ENCODE data around the gene RPS6KC1. TPM values are rescaled to one million over a fixed set of nuclear protein-coding genes. Genes with fewer than 3 reads are reported as not detected.
"Not testable (repeated sequence)": the region's sequence is repeated elsewhere in the genome, so short reads cannot be mapped to it uniquely, and the experiment has no call there.

The RPS6KC1 gene, protein sequence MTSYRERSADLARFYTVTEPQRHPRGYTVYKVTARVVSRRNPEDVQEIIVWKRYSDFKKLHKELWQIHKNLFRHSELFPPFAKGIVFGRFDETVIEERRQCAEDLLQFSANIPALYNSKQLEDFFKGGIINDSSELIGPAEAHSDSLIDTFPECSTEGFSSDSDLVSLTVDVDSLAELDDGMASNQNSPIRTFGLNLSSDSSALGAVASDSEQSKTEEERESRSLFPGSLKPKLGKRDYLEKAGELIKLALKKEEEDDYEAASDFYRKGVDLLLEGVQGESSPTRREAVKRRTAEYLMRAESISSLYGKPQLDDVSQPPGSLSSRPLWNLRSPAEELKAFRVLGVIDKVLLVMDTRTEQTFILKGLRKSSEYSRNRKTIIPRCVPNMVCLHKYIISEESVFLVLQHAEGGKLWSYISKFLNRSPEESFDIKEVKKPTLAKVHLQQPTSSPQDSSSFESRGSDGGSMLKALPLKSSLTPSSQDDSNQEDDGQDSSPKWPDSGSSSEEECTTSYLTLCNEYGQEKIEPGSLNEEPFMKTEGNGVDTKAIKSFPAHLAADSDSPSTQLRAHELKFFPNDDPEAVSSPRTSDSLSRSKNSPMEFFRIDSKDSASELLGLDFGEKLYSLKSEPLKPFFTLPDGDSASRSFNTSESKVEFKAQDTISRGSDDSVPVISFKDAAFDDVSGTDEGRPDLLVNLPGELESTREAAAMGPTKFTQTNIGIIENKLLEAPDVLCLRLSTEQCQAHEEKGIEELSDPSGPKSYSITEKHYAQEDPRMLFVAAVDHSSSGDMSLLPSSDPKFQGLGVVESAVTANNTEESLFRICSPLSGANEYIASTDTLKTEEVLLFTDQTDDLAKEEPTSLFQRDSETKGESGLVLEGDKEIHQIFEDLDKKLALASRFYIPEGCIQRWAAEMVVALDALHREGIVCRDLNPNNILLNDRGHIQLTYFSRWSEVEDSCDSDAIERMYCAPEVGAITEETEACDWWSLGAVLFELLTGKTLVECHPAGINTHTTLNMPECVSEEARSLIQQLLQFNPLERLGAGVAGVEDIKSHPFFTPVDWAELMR
- 1 to 10 TPM; 5.4 to 6.1 TPM for total RNA-seq

DNA sequence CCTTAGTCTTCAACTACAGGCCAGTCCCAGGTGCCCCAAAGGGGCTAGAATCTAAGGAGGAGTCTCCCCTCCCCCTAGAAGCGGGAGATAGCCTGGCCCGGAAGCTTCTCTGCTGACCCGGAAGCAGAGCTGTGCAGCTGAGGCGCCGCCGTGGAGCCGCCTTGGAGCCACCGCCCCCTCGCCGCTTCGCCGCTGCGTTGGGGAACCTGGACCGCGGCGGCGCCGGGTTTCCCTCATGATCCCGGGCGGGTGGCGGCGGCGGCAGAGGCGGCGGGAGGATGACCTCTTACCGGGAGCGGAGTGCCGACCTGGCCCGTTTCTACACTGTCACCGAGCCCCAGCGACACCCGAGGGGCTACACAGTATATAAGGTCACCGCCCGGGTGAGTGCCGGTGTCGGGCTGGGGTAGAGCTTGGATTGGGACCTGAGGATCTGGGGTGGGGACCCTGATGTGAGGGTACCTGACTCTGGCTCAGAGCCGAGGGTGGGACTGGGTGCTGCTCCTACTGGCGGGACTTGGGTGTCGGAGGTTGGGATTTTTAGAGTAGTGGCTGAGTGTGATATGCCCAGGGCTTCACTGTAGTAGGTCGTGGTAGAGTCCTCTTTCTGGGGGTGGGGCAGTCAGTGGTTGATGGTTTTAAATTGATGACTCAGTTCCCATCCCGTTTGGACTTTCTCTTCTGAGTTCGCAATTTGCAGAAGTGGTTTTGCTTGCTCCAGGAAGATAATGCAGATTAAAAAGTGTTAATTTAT, at the start of gene RPS6KC1:
Gene RPS6KC1, plus strand, starts transcription at position 115 of the 754 bp plus-strand sequence. Its CDS starts 164 bp downstream, at position 279.
- peak; percentile 88 for DNase-seq
- H3K27me3 Mint-ChIP-seq (ENCODE audit: low read depth) = peaks cover 13% of the 10 kb centered on the region
- intact Hi-C loops (cut with micrococcal nuclease) = loop anchor here (1.0 kb wide), 4 partner anchors 19 to 260 kb away; partner anchors contain the start of genes ANGEL2, FLVCR1, NSL1 and TATDN3
- H3K36me3 Mint-ChIP-seq (ENCODE audit: low read depth) = peaks cover 6% of the 10 kb centered on the region
- H3K4me3 Mint-ChIP-seq = peak within 1 kb of the TSS; percentile 97
- peak within 1 kb of the TSS; percentile 82 for H3K27ac Mint-ChIP-seq
- peaks cover 4% of the 10 kb centered on the region for H3K9me3 Mint-ChIP-seq
- CTCF ChIA-PET = interaction anchor here (1.1 kb wide), 1 partner anchor 19 kb away, joined by 3 read pairs; no protein-coding TSS in a partner anchor
- H3K4me1 Mint-ChIP-seq (ENCODE audit: low read depth) = peaks cover 30% of the 10 kb centered on the region

DNA sequence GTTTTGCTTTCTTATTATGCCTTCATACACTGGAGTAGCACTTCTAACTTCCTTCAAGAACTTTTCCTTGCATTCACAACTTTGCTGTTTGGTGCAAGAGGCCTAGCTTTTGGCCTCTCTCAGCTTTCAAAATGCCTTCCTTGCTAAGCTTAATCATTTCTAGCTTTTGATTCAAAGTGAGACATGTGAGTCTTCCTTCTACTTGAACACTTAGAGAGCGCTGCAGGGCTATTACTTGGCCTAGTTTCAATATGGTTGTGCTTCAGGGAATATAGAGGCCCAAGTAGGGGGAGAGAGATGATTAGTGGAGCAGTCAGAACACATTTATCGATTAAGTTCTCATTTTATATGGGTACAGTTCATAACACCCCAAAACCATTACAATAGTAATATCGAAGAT, 47.8 kb upstream of the RPS6KC1 start:
- Mint-ChIP-seq H3K4me3 (no peak overlapping the region), H3K36me3 (ENCODE audit: low read depth) (peaks cover 25% of the 10 kb centered on the region), H3K27ac (peak overlapping the region; percentile 67), H3K4me1 (ENCODE audit: low read depth) (peaks cover 10% of the 10 kb centered on the region), H3K27me3 (ENCODE audit: low read depth) (no peaks in the 10 kb centered on the region), H3K9me3 (no peaks in the 10 kb centered on the region)
- DNase-seq = peak; percentile 49
- intact Hi-C loops (cut with micrococcal nuclease) = loop anchor here (1.0 to 5.0 kb wide), 3 partner anchors 12 to 436 kb away; partner anchors contain the start of gene ANGEL2
- CTCF ChIA-PET = interaction anchor here (1.4 to 2.0 kb wide), 3 partner anchors 9 to 355 kb away, joined by 3 to 13 read pairs (median 3); no protein-coding TSS in a partner anchor

DNA sequence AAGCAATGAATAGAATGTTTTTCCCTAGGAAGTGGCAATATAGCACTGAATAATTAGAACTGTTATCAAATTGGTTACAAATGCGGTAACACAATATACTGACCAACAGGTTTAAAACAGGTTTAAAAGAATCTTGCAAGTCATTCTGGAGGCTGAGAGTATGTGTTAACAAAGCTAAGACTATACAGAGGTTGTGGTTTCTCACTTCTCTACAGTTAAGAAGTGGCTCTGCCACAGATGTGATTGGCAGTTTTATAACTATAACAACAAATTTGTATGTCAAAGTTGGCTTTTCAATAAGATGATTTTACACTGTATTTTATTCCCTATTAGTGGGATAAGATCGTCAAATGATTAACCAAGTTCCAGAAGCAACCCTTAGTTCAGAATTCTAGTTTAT, 42.5 kb upstream of the RPS6KC1 start:
- peak overlapping the region; percentile 8 for H3K27ac Mint-ChIP-seq
- no peak for DNase-seq
- intact Hi-C loops (cut with micrococcal nuclease) = no loop called here
- CTCF ChIA-PET = no interaction called here
- H3K9me3 Mint-ChIP-seq = no peaks in the 10 kb centered on the region
- peaks cover 22% of the 10 kb centered on the region for H3K36me3 Mint-ChIP-seq (ENCODE audit: low read depth)
- H3K4me1 Mint-ChIP-seq (ENCODE audit: low read depth) = peaks cover 32% of the 10 kb centered on the region
- H3K27me3 Mint-ChIP-seq (ENCODE audit: low read depth) = no peaks in the 10 kb centered on the region
- no peak overlapping the region for H3K4me3 Mint-ChIP-seq

DNA sequence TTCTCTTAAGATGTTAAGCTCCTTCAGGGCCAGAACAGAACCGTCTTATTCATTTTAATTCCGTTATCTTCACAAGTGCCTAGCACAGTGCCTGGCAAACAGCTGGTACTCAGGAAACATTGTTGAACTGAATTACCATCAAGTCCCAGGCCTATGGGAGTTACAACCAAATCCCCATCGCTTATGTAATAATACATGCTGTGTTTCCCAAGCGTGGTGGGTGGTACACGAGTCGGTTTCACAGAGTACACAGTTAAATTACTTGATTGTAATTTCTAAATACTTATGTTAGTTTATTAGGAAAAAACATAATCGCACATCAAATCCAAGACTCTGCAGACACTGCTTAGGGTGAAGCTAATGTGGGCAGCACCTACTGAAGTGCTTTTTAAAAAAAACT, 36.4 kb upstream of the RPS6KC1 start:
- no peaks in the 10 kb centered on the region for H3K9me3 Mint-ChIP-seq
- CTCF ChIA-PET = interaction anchor here (0.6 to 0.8 kb wide), 2 partner anchors 157 to 199 kb away, joined by 3 read pairs; no protein-coding TSS in a partner anchor
- peak overlapping the region; percentile 100 for H3K4me3 Mint-ChIP-seq
- peaks cover 27% of the 10 kb centered on the region for H3K4me1 Mint-ChIP-seq (ENCODE audit: low read depth)
- DNase-seq = peak; percentile 13
- no peaks in the 10 kb centered on the region for H3K27me3 Mint-ChIP-seq (ENCODE audit: low read depth)
- peaks cover 8% of the 10 kb centered on the region for H3K36me3 Mint-ChIP-seq (ENCODE audit: low read depth)
- peak overlapping the region; percentile 99 for H3K27ac Mint-ChIP-seq
- intact Hi-C loops (cut with micrococcal nuclease) = loop anchor here (1.0 to 5.0 kb wide), 7 partner anchors 11 to 1435 kb away; partner anchors contain the start of genes DTL, FLVCR1, INTS7 and NSL1

DNA sequence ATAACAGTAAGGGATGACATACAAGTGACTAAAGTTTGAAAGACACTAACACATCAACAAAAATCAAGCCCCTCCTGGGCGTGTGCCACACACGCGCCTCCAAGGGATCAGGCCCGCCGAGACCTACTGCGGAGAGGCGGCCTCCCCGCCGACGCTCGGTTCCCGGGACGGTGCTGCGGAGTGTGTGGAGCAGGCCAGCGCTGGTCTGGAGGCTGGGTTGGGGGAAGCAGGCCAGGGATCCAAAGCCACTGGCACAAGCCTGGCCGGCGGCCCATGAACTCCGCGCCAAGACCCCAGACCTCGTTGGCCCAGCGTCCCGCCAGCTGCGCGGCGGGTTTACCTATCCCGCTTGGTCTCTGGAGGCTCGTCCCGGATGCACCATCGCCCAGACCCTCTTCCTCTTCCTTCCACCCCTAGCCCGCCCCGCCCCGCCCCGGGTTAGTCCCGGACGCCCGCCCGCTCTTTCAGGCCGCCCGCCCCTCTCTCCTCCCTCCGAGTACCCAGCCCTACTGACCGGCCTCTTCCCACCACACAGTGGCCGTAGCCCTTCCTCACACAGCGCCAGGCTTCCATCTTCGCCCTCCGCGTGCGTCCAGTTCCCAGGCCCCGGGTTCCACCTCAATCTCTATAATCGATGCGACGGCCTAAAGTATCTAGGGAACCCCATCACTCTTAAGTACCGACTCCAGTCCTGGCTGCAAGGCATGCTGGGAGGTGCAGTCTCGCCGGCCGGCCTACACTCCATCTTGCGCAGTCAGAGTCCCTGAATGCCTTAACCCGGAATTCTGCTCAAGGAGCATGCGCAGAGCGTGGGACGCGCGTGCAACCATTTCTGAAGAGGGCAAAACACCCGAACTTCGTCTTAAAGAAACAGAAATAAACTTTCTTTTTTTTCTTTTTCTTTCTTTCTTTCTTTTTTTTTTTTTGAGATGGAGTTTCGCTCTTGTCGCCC, 35.7 kb upstream of the RPS6KC1 start, which contains the start of gene ANGEL2:
Gene ANGEL2, minus strand, starts transcription at position 769 of the 952 bp plus-strand sequence. Its CDS starts 196 bp downstream, at position 573.
- no peaks in the 10 kb centered on the region for H3K9me3 Mint-ChIP-seq
- peaks cover 8% of the 10 kb centered on the region for H3K36me3 Mint-ChIP-seq (ENCODE audit: low read depth)
- CTCF ChIA-PET = interaction anchor here (0.8 kb wide), 1 partner anchor 200 kb away, joined by 3 read pairs; no protein-coding TSS in a partner anchor
- intact Hi-C loops (cut with micrococcal nuclease) = loop anchor here (1.0 to 5.0 kb wide), 7 partner anchors 12 to 1436 kb away; partner anchors contain the start of genes DTL, FLVCR1, INTS7 and NSL1
- H3K4me1 Mint-ChIP-seq (ENCODE audit: low read depth) = peaks cover 27% of the 10 kb centered on the region
- no peaks in the 10 kb centered on the region for H3K27me3 Mint-ChIP-seq (ENCODE audit: low read depth)
- peak; percentile 97 for DNase-seq
- H3K4me3 Mint-ChIP-seq = peak within 1 kb of the TSS; percentile 100
- H3K27ac Mint-ChIP-seq = peak within 1 kb of the TSS; percentile 99

DNA sequence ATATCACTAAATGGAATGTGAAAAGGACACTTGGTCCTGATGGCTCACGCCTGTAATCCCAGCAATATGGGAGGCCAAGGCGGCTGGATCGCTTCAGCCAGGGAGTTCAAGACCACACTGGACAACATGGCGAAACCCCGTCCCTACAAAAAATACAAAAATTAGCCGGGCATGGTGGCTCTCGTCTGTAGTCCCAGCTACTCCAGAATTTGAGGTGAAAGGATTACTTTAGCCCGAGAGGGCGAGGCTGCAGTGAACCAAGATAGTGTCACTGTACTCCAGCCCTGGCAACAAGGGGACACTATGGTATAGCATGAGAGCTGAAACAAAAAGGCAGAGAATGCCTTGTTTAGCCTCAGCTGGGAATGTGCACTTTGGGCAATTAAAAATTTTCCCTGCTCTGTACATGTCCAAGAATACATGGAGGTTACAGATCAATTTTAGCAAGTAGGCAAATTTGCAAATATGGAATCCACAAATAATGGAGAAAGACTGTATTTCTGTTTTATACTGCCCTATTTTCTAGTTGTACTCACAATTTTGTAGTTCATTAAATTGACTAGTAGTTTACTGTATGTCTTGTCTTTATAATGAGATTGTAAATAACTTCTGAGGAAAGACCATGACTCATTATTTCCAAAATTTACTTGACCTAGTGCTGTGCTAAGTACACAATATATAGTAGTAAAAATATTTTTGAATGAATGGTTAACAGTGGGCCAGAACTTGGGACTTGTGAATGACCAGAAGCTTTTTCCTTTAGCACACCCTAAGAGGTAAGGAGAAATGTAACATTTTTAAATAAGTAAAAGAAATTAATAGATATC, 33.4 kb upstream of the RPS6KC1 start:
- CTCF ChIA-PET = no interaction called here
- DNase-seq = no peak
- H3K36me3 Mint-ChIP-seq (ENCODE audit: low read depth) = no peaks in the 10 kb centered on the region
- H3K4me1 Mint-ChIP-seq (ENCODE audit: low read depth) = peaks cover 14% of the 10 kb centered on the region
- H3K27me3 Mint-ChIP-seq (ENCODE audit: low read depth) = no peaks in the 10 kb centered on the region
- intact Hi-C loops (cut with micrococcal nuclease) = loop anchor here (5.0 kb wide), 1 partner anchor 980 kb away; the partner anchor contains the start of genes DTL and INTS7
- no peak overlapping the region for H3K4me3 Mint-ChIP-seq
- peak overlapping the region; percentile 8 for H3K27ac Mint-ChIP-seq
- H3K9me3 Mint-ChIP-seq = no peaks in the 10 kb centered on the region

DNA sequence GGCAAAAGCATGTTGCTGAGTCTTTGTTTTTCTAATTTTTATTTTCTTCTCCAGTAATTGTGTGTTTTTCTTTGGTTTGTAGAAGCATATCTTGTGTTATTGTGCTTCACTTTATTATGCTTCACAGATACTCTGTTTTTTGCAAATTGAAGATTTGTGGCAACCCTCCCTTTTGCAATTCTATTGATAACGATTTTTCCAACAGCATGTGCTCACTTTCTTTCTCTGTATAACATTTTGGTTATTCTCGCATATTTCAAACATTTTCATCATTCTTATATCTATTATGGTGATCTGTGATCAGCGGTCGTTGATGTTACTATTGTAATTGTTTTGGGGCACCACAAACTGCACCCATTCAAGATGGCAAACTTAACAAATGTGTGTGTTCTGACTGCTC, 31.6 kb upstream of the RPS6KC1 start:
- Mint-ChIP-seq H3K9me3 (no peaks in the 10 kb centered on the region), H3K27me3 (ENCODE audit: low read depth) (no peaks in the 10 kb centered on the region), H3K36me3 (ENCODE audit: low read depth) (no peaks in the 10 kb centered on the region), H3K4me3 (no peak overlapping the region), H3K27ac (no peak overlapping the region), H3K4me1 (ENCODE audit: low read depth) (no peaks in the 10 kb centered on the region)
- CTCF ChIA-PET = interaction anchor here (1.1 kb wide), 1 partner anchor 51 kb away, joined by 3 read pairs; no protein-coding TSS in a partner anchor
- intact Hi-C loops (cut with micrococcal nuclease) = loop anchor here (5.0 kb wide), 1 partner anchor 982 kb away; the partner anchor contains the start of genes DTL and INTS7
- no peak for DNase-seq

DNA sequence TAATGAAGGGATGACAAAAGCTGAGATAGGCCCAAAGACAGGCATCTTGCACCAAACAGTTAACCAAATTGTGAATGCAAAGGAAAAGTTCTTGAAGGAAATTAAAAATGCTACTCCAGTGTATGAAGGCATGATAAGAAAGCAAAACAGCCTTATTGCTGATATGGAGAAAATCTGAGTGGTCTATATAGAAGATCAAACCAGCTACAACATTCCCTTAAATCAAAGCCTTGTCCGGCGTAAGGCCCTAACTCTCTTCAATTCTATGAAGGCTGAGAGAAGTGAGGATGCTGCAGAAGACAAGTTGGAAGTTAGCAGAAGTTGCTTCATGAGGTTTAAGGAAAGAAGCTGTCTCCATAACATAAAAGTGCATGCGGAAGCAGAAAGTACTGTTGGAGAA, 31.0 kb upstream of the RPS6KC1 start:
- H3K27ac Mint-ChIP-seq = no peak overlapping the region
- H3K36me3 Mint-ChIP-seq (ENCODE audit: low read depth) = no peaks in the 10 kb centered on the region
- DNase-seq = no peak
- CTCF ChIA-PET = interaction anchor here (1.1 kb wide), 1 partner anchor 50 kb away, joined by 3 read pairs; no protein-coding TSS in a partner anchor
- H3K9me3 Mint-ChIP-seq = no peaks in the 10 kb centered on the region
- intact Hi-C loops (cut with micrococcal nuclease) = no loop called here
- no peak overlapping the region for H3K4me3 Mint-ChIP-seq
- H3K4me1 Mint-ChIP-seq (ENCODE audit: low read depth) = no peaks in the 10 kb centered on the region
- H3K27me3 Mint-ChIP-seq (ENCODE audit: low read depth) = no peaks in the 10 kb centered on the region

DNA sequence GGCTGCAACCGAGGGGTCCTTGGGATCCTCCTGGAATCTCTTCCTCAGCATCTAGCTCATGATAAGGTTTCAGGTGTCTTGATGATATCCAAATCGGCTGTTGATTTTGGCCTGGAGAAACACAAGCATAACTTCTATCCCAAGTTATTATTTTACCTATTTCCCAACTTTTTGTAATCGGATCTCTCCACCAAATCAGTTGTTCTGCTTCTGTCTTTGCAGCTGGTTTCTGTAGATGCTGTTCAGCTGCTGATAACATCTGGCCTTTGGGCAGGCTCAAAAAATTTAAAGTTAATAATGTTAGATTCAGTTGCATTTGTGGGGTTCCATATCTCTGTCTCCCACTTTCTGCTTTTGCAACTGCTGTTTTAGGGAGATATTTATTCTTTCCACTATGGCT, 24.0 kb upstream of the RPS6KC1 start:
- CTCF ChIA-PET = interaction anchor here (1.0 kb wide), 1 partner anchor 19 kb away, joined by 3 read pairs; no protein-coding TSS in a partner anchor

More for the DNA sequence above, 24.0 kb upstream of the RPS6KC1 start:
- DNase-seq; H3K9me3 Mint-ChIP-seq; H3K4me1 Mint-ChIP-seq (ENCODE audit: low read depth); H3K4me3 Mint-ChIP-seq; H3K36me3 Mint-ChIP-seq (ENCODE audit: low read depth); H3K27ac Mint-ChIP-seq; intact Hi-C loops (cut with micrococcal nuclease): not testable (repeated sequence)
- peaks cover 13% of the 10 kb centered on the region for H3K27me3 Mint-ChIP-seq (ENCODE audit: low read depth)
